K562 (cell line): Measurements from ENCODE around the gene ERRFI1. TPM values are rescaled to one million over a fixed set of nuclear protein-coding genes. Genes with fewer than 3 reads are reported as not detected.

Source experiments
- ETV1 ChIP-seq: fragments of 450-650 bp; conservative IDR thresholded peaks from 2 replicates; pipeline ENCODE4 v1.6.1; 2016; ENCODE audit warnings: missing genetic modification characterization, control low read depth, low read depth, missing compliant biosample characterization
- FUS ChIP-seq: fragments of 200-400 bp; formaldehyde crosslinking; optimal IDR thresholded peaks from 2 replicates; pipeline ENCODE3; 2017; ENCODE audit warnings: low read depth, low read length
- REST ChIP-seq, 2 experiments: fragments of 450-650 bp; formaldehyde crosslinking in 1 of 2; IDR thresholded peaks; 2 replicates each; pipeline versions ENCODE4 v1.4.0 to v1.6.1; 2014 to 2020; ENCODE audit warnings: mild to moderate bottlenecking in 2 of 2, borderline replicate concordance in 1 of 2, low read depth in 1 of 2
- SMARCA5 ChIP-seq: fragments of 450-650 bp; IDR thresholded peaks from 2 replicates; pipeline ENCODE4 v1.6.1; 2016
- SMARCE1 ChIP-seq: fragments of 450-650 bp; IDR thresholded peaks from 2 replicates; pipeline ENCODE4 v1.7.1; 2016; ENCODE audit warnings: mild to moderate bottlenecking
- ZC3H4 ChIP-seq: sonication (generic); formaldehyde crosslinking; IDR thresholded peaks from 2 replicates; pipeline ENCODE4 v1.9.0; 2021; ENCODE audit warnings: missing genetic modification reagents, borderline replicate concordance
- polyA plus RNA-seq, 8 experiments: library from polyadenylated mRNA; depleted of rRNA in 4 of 8; stranded (reverse) in 5 of 8; unstranded in 3 of 8; fragments of >200 nt; fragmentation: Nextera tagmentation in 2 of 8; fragmentation: Illumina TruSeq in 1 of 8; extraction: Ambion mirVana in 2 of 8; extraction: Trizol in 1 of 8; gene quantifications; 2 replicates each; pipeline versions ENCODE4 v1.2.1 to v1.2.3, GENCODE V29; 2011 to 2014; ENCODE audit warnings: inconsistent platforms in 1 of 8, missing spikeins in 1 of 8
- total RNA-seq, 7 experiments: library from RNA; depleted of rRNA in 6 of 7; stranded (reverse); fragments of >200 nt in 6 of 7; fragmentation: Illumina TruSeq in 2 of 7; extraction: Trizol in 2 of 7; gene quantifications; 2 replicates each; pipeline versions ENCODE4 v1.2.1 to v1.2.3, GENCODE V29; 2011 to 2021; ENCODE audit warnings: low replicate concordance in 1 of 7
- TF ChIP-seq, protein P1 (sequence below): fragments of 250-450 bp; sonication (Bioruptor Pico); IDR thresholded peaks from 2 replicates; pipeline ENCODE4 v1.5.0; 2022; ENCODE audit warnings: mild to moderate bottlenecking

The ERRFI1 gene
- total and polyA plus RNA-seq, 9 of the 15 experiments (the other 6 are each of a cell fraction or from before 2014, with no cell fraction given), result 0.67 to 4.4 (median 1.1) TPM

DNA sequence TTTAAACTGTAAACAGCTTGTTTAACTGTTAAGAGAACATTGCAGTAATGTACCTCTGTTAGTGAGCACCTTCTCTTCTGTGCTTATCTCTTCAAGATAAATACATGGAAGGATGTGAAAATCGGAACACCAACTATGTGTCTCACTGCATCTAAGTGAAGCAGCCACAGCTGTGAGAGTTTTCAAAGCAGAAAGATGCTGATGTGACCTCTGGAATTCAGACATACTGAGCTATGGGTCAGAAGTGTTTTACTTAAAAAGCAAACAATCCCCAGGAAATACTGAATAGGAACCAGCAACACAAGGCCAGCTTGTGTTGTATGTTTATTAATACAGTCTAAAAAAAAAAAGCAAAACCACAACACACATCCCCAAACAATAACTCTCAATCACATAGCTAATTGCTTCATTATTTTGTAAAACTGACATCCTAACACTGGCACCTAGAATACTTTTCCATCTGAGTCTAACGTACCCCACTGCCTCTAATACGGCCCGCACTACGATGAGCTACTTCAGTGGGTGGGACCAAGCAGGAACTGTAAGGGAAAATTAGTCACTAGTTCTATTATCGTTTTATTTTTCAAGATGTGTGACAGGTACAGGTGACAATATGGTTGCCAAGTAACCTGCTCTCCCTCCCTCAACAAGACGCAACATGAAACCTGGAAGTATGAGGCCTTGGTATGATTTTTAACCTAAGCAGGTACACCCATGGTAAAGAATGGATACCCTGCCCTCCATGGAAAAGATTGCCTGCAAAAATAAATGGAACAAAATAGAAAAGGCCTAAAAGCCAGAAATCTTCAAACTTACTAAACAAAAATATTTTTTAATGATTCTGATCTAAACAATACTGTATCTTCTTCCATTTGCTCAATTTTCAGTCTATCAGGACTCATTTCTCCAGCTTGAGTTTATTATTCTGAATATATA is 13.9 kb downstream of the ERRFI1 start (continued):
- no peak for TF ChIP-seq REST (IDR thresholded peaks at IDR 0.05; ENCODE audit: borderline replicate concordance)
- no peak for TF ChIP-seq REST (CRISPR knock-in tag; IDR thresholded peaks at IDR 0.05; ENCODE audit: low read depth)
- no peak for TF ChIP-seq SMARCE1
- no peak for TF ChIP-seq FUS
- TF ChIP-seq, protein P1, sequence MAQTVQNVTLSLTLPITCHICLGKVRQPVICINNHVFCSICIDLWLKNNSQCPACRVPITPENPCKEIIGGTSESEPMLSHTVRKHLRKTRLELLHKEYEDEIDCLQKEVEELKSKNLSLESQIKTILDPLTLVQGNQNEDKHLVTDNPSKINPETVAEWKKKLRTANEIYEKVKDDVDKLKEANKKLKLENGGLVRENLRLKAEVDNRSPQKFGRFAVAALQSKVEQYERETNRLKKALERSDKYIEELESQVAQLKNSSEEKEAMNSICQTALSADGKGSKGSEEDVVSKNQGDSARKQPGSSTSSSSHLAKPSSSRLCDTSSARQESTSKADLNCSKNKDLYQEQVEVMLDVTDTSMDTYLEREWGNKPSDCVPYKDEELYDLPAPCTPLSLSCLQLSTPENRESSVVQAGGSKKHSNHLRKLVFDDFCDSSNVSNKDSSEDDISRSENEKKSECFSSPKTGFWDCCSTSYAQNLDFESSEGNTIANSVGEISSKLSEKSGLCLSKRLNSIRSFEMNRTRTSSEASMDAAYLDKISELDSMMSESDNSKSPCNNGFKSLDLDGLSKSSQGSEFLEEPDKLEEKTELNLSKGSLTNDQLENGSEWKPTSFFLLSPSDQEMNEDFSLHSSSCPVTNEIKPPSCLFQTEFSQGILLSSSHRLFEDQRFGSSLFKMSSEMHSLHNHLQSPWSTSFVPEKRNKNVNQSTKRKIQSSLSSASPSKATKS (CRISPR knock-in tag), result no peak
- no peak for TF ChIP-seq SMARCA5
- TF ChIP-seq ZC3H4 (CRISPR knock-in tag), result no peak
- TF ChIP-seq ETV1 (tag), result no peak
